LNCAP (cell line): ENCODE data around the gene CA14.

Source experiments
- TF ChIP-seq, protein P1 (sequence below): fragments of 450-650 bp; IDR thresholded peaks from 2 replicates; pipeline ENCODE4 v1.5.1; 2017; ENCODE audit warnings: mild to moderate bottlenecking

CA14 gene

DNA sequence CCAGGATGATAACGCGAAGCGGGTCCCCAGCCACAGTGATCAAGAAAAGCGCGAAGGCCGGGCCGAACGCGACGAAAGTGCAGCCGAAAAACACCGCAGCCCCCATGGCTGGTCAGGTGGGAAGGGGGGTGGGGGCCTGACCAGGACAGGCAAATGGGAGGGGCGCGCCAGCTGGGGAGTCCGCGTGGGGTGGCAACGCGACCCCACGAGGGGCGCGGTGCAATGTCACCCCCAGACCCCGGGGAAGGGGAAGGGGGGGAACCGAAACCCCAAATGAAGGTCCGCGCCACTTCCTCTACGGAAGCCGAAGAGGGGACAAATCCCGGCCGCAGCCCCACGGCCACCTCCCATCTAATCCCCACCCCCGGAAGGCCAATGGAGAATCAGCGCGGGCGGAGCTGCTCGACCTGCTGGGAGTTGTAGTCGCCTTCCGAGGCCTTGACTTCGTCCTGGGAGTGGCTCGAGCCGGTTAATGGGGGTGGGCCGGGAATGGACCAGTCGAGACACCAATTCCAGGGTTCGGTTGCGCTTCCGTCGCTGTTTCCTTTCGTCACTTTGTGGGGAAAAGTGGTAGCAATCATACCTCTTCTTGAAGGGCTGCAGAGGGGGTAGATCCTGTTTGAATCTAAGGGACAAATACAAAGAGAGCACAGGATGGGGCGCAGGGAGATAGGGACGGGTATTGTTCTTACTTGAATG, 11.3 kb downstream of the CA14 start, which contains the start of gene APH1A:
Gene APH1A (minus strand): TSS at position 312 of the 699 bp plus-strand sequence. CDS start 206 bp downstream, at position 106.
- TF ChIP-seq, protein P1, sequence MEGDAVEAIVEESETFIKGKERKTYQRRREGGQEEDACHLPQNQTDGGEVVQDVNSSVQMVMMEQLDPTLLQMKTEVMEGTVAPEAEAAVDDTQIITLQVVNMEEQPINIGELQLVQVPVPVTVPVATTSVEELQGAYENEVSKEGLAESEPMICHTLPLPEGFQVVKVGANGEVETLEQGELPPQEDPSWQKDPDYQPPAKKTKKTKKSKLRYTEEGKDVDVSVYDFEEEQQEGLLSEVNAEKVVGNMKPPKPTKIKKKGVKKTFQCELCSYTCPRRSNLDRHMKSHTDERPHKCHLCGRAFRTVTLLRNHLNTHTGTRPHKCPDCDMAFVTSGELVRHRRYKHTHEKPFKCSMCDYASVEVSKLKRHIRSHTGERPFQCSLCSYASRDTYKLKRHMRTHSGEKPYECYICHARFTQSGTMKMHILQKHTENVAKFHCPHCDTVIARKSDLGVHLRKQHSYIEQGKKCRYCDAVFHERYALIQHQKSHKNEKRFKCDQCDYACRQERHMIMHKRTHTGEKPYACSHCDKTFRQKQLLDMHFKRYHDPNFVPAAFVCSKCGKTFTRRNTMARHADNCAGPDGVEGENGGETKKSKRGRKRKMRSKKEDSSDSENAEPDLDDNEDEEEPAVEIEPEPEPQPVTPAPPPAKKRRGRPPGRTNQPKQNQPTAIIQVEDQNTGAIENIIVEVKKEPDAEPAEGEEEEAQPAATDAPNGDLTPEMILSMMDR = no peak

DNA sequence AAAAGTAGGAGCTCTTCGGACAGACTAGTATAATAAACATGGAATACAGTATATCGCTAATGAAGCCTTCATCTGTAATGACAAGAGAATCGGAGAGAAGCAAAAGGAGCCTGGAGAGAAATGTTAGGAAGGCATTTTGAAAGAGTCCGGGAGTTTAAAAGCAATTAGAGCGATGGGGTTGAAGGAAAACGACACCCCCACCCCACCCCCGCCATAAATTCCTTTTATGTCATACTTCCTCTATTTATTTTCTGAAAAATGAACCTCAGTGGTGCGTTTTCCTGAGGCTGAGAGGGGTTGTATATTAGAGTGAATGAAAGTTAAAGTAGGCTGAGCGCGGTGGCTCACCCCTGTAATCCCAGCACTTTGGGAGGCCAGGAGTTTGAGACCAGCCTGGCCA, 11.9 kb downstream of the CA14 start:
- TF ChIP-seq, protein P1 = no peak

DNA sequence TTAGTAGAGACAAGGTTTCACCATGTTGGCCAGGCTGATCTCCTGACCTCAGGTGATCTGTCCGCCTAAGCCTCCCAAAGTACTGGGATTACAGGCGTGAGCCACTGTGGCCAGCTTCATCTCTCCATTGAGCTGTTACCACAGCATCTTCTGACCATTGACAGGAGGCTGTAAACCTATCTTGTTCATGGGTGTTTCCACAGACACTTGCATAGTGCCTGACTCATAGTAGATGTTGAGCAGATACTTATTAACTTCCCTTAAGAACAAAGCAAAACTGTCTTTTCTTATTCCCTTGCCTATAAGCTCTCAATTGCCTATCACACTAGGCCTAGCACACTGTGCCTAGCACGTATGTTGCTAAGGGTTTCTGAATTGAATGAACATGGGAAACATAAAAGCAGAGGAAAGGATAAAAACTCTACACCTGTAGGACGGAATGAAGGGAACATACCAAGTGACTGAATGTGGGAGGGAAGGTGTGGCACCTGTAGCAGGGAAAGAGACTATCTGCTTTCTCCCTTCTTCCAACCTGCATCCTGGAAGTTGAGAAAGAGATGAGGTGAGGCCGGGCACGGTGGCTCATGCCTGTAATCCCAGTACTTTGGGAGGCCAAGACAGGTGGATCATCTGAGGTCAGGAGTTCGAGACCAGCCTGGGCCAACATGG, 13.9 kb downstream of the CA14 start:
- TF ChIP-seq, protein P1 = no peak

DNA sequence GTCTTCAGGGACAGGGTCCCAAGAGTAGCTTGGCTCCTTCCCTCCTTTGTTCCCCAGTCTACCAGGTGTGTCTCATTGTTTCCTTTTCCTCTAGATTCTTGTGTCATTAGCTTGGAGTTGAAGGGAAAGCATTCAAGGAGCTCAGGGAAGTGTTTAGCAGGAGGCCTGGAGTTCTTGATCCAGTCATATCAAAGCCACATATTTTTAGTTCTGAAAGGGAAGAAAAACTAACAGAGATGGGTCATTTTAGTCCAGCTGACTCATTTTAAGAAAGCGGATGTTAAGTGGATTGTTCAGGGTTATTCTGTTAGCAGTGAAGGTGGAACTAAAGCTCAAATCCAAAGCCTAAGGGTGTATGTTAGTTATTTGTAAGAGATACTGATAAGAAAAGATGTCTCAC, 15.7 kb downstream of the CA14 start:
- TF ChIP-seq, protein P1 = no peak

DNA sequence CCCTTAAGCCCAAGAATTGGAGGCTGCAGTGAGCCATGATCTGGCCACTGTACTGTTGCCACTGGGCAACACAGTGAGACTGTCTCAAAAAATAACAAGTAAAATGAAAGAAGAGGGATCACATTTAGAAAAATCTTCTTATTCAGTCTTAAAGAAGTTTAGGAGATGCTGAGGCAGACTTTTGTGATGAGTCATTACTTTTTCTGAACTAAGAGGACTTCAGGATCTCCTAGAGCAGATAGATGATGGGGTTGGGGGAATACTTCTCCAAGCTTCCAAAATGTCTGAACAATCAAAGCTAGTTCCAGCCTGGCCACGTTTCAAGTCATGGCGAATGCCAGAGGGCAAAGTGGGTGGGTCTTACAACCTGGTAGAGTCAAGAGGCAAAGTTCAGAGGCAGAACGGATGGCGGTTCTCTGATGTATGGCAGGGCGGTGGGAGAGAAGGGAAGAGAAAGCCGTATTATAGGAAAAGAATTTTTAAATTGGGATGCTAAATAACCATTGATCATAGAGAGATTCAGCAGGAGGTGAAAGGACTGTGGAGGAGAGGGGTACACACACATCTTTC, 22.6 kb downstream of the CA14 start:
- TF ChIP-seq, protein P1 = no peak

DNA sequence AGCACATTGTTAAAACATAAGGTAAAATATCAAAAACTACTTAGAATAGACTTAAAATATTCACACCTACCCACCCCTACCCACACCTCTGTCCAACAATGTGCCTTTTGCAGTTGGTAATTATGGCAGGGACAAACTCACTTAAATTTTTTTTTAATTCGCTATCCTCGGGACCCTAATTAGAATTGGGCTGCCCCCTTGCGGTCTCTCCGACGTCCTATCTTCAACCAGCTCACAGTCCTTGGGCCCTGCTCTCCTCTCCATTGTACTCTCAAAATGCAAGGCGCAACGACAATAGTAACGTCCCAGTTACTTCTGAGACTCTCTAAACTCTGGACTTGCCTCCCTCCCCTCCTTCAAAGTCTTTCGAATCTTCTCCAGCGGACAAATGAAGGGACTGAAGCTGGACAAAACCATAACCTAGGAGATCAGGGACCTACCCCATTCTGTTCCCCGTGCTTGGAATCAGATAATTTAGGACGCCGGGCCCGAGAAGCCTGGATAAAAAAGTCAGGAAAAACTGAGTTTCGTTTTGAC, 23.7 kb downstream of the CA14 start:
- TF ChIP-seq, protein P1 = peak; percentile 75

DNA sequence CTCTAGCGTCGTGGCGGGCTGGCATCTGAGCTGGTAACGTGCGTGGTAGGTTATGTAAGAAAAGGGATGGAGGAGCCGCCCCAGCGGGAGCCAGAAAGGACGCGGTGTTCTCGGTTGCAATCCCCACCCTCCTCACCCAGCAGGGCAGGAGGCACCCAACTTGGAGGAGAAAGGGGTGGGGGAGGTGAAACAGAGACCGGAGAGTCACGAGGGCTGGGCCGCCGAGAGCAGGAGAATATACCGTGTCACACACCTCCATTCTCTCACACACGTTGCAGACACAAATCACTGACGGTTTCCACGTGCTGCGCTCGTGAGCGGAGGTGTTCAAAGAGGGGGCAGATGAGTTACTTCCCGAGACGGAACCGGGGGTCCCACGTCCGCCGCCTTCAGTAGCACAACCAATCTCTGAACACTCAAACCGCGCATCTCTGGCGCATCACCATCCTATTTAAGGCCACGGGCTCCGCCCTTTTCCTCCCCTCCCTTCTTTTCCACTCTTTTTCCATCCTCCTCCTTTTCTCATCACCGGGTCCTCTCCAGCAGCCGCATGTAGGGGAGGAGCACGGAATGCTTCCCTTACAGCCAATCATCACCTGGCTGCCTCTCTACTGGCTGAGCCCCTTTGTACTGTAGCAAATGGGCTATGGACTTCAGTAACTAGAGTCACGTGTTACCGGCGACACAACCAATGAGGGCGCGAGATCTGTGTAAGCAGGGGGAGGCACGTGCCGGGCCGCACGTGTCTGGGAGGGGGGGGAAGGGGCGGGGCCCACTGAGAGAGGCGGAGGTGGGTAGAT, 24.4 kb downstream of the CA14 start, which contains the start of gene CIART:
Gene CIART (plus strand): TSS at position 797 of the 800 bp plus-strand sequence. CDS start 714 bp downstream, outside the sequence.
- TF ChIP-seq, protein P1 = no peak
